K562 (cell line): ENCODE data around the gene C5orf47. TPM values are rescaled to one million over a fixed set of nuclear protein-coding genes. Genes with fewer than 3 reads are reported as not detected.
A peak's percentile ranks its signal among the peaks of the same experiment; 100 is the strongest.

ENCODE experiments used
- CEBPG ChIP-seq, 3 experiments: fragments of 200-800 bp in 1 of 3; sonication (Bioruptor generic) in 1 of 3; sonication (generic) in 1 of 3; formaldehyde crosslinking in 1 of 3; IDR thresholded peaks in 2 of 3; conservative IDR thresholded peaks in 1 of 3; 2 replicates each; pipeline versions ENCODE4 v1.6.1 to v1.8.0; 2016 to 2022; ENCODE audit warnings: missing compliant biosample characterization in 2 of 3, missing genetic modification characterization in 2 of 3, mild to moderate bottlenecking in 1 of 3, missing genetic modification reagents in 1 of 3
- CREM ChIP-seq: IDR thresholded peaks from 2 replicates; pipeline ENCODE4 v1.6.1; 2014; ENCODE audit warnings: antibody characterized with exemption, low read depth
- E2F5 ChIP-seq: sonication (generic); formaldehyde crosslinking; IDR thresholded peaks from 2 replicates; pipeline ENCODE4 v1.8.0; 2022; ENCODE audit warnings: mild to moderate bottlenecking, missing genetic modification reagents
- EP400 ChIP-seq: fragments of 450-650 bp; IDR thresholded peaks from 2 replicates; pipeline ENCODE4 v1.6.1; 2017; ENCODE audit warnings: antibody characterized with exemption, mild to moderate bottlenecking, moderate library complexity
- ESRRB ChIP-seq: fragments of 250-450 bp; sonication (Bioruptor Pico); IDR thresholded peaks from 2 replicates; pipeline ENCODE4 v1.5.0; 2020; ENCODE audit warnings: mild to moderate bottlenecking, moderate library complexity, borderline replicate concordance
- GABPB1 ChIP-seq: sonication (generic); formaldehyde crosslinking; IDR thresholded peaks from 2 replicates; pipeline ENCODE4 v1.8.0; 2022; ENCODE audit warnings: mild to moderate bottlenecking, missing genetic modification reagents
- GATAD2A ChIP-seq: fragments of 450-650 bp; IDR thresholded peaks from 2 replicates; pipeline ENCODE4 v1.6.1; 2017
- HMGN3 ChIP-seq: IDR thresholded peaks from 2 replicates; pipeline ENCODE4 v1.6.1; 2011; ENCODE audit warnings: borderline replicate concordance, low read depth, mild to moderate bottlenecking, mixed read lengths, low read length; ENCODE audit not compliant: insufficient read length; ENCODE audit errors: extremely low read depth
- MYNN ChIP-seq, 2 experiments: sonication (generic); formaldehyde crosslinking in 1 of 2; IDR thresholded peaks; 2 replicates each; pipeline versions ENCODE4 v1.5.0 to v1.6.1; 2016 to 2020; ENCODE audit warnings: antibody characterized with exemption in 1 of 2, missing genetic modification reagents in 1 of 2
- NCOA6 ChIP-seq: fragments of 450-650 bp; IDR thresholded peaks from 2 replicates; pipeline ENCODE4 v1.6.1; 2017; ENCODE audit warnings: mild to moderate bottlenecking
- NR2C2 ChIP-seq, 2 experiments: fragments of 200-800 bp in 1 of 2; sonication (Bioruptor generic) in 1 of 2; sonication (generic) in 1 of 2; formaldehyde crosslinking in 1 of 2; IDR thresholded peaks; 2 replicates each; pipeline versions ENCODE4 v1.6.1 to v1.8.0; 2016 to 2022; ENCODE audit warnings: mild to moderate bottlenecking in 1 of 2, missing compliant biosample characterization in 1 of 2, missing genetic modification characterization in 1 of 2, missing genetic modification reagents in 1 of 2
- PHF8 ChIP-seq: fragments of 200-600 bp; sonication (generic); IDR thresholded peaks from 2 replicates; pipeline ENCODE4 v1.6.1; 2012; ENCODE audit warnings: mixed run types, mild to moderate bottlenecking, inconsistent platforms, low read length, moderate library complexity, borderline replicate concordance
- POLR2G ChIP-seq: fragments of 200-400 bp; formaldehyde crosslinking; IDR thresholded peaks from 2 replicates; pipeline ENCODE4 v1.6.1; 2017; ENCODE audit warnings: low read depth, mild to moderate bottlenecking, antibody characterized with exemption, low read length, moderate library complexity
- SMAD1 ChIP-seq: fragments of 150-350 bp; IDR thresholded peaks from 2 replicates; pipeline ENCODE4 v1.6.1; 2014; ENCODE audit warnings: low read length, low read depth; ENCODE audit not compliant: partially characterized antibody
- SMAD3 ChIP-seq: fragments of 450-650 bp; formaldehyde crosslinking; conservative IDR thresholded peaks from 2 replicates; pipeline ENCODE4 v1.4.0; 2020; ENCODE audit warnings: mild to moderate bottlenecking
- TRIM25 ChIP-seq: fragments of 450-650 bp; IDR thresholded peaks from 2 replicates; pipeline ENCODE4 v1.7.0; 2016; ENCODE audit warnings: borderline replicate concordance
- TSC22D4 ChIP-seq: fragments of 450-650 bp; IDR thresholded peaks from 2 replicates; pipeline ENCODE4 v1.6.1; 2016; ENCODE audit warnings: missing genetic modification characterization, missing biosample characterization, control low read depth
- ZBTB7A ChIP-seq: IDR thresholded peaks from 2 replicates; pipeline ENCODE4 v1.6.1; 2011; ENCODE audit warnings: low read depth, mild to moderate bottlenecking, low read length, moderate library complexity, borderline replicate concordance; ENCODE audit not compliant: control insufficient read depth
- ZNF133 ChIP-seq: fragments of 250-450 bp; sonication (Bioruptor Pico); IDR thresholded peaks from 2 replicates; pipeline ENCODE4 v1.4.0; 2020; ENCODE audit warnings: mild to moderate bottlenecking
- ZNF280B ChIP-seq: fragments of 250-450 bp; sonication (Bioruptor Pico); IDR thresholded peaks from 2 replicates; pipeline ENCODE4 v1.5.1; 2021; ENCODE audit warnings: mild to moderate bottlenecking
- polyA plus RNA-seq, 8 experiments: library from polyadenylated mRNA; depleted of rRNA in 4 of 8; stranded (reverse) in 5 of 8; unstranded in 3 of 8; fragments of >200 nt; fragmentation: Nextera tagmentation in 2 of 8; fragmentation: Illumina TruSeq in 1 of 8; extraction: Ambion mirVana in 2 of 8; extraction: Trizol in 1 of 8; gene quantifications; 2 replicates each; pipeline versions ENCODE4 v1.2.1 to v1.2.3, GENCODE V29; 2011 to 2014; ENCODE audit warnings: inconsistent platforms in 1 of 8, missing spikeins in 1 of 8
- total RNA-seq, 7 experiments: library from RNA; depleted of rRNA in 6 of 7; stranded (reverse); fragments of >200 nt in 6 of 7; fragmentation: Illumina TruSeq in 2 of 7; extraction: Trizol in 2 of 7; gene quantifications; 2 replicates each; pipeline versions ENCODE4 v1.2.1 to v1.2.3, GENCODE V29; 2011 to 2021; ENCODE audit warnings: low replicate concordance in 1 of 7
- TF ChIP-seq, protein P1 (sequence below): fragments of 250-450 bp; sonication (Bioruptor Pico); IDR thresholded peaks from 2 replicates; pipeline ENCODE4 v1.5.0; 2022; ENCODE audit warnings: mild to moderate bottlenecking

C5orf47 gene
- total and polyA plus RNA-seq, 9 of the 15 experiments (the other 6 are each of a cell fraction or from before 2014, with no cell fraction given), result 0.08 TPM; not detected in 8

- TF ChIP-seq TSC22D4 (tag) (no peak), ZBTB7A (no peak), GABPB1 (CRISPR knock-in tag) (no peak), E2F5 (CRISPR knock-in tag) (no peak), ZNF280B (CRISPR knock-in tag) (no peak), EP400 (no peak), MYNN (IDR thresholded peaks at IDR 0.05) (no peak), MYNN (CRISPR knock-in tag; IDR thresholded peaks at IDR 0.05) (no peak), NR2C2 (CRISPR knock-in tag; IDR thresholded peaks at IDR 0.05) (no peak), NR2C2 (tag; IDR thresholded peaks at IDR 0.05) (no peak), HMGN3 (no peak), CEBPG (CRISPR knock-in tag; IDR thresholded peaks at IDR 0.05) (no peak), CEBPG (tag; conservative IDR thresholded peaks at IDR 0.05 in 1 of 2, IDR thresholded peaks at IDR 0.05 in 1 of 2) (no peak), PHF8 (no peak), SMAD1 (no peak), ZNF133 (CRISPR knock-in tag) (peak; percentile 61; the same call in 1 of the 2 replicates), CREM (0 out of 2 replicates have a peak, but pooled peaks have one; percentile 7), TRIM25 (peak; percentile 87; the same call in 1 of the 2 replicates), ESRRB (no peak), NCOA6 (no peak), GATAD2A (no peak), SMAD3 (CRISPR knock-in tag) (no peak), POLR2G (0 out of 2 replicates have a peak, but pooled peaks have one; percentile 10)
- TF ChIP-seq, protein P1, sequence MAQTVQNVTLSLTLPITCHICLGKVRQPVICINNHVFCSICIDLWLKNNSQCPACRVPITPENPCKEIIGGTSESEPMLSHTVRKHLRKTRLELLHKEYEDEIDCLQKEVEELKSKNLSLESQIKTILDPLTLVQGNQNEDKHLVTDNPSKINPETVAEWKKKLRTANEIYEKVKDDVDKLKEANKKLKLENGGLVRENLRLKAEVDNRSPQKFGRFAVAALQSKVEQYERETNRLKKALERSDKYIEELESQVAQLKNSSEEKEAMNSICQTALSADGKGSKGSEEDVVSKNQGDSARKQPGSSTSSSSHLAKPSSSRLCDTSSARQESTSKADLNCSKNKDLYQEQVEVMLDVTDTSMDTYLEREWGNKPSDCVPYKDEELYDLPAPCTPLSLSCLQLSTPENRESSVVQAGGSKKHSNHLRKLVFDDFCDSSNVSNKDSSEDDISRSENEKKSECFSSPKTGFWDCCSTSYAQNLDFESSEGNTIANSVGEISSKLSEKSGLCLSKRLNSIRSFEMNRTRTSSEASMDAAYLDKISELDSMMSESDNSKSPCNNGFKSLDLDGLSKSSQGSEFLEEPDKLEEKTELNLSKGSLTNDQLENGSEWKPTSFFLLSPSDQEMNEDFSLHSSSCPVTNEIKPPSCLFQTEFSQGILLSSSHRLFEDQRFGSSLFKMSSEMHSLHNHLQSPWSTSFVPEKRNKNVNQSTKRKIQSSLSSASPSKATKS (CRISPR knock-in tag), result no peak
Measured at GRCh38 chr5:173972925-173973615, 15.9 kb upstream of the C5orf47 start (continued).
